GM12878 (cell line): Measurements from ENCODE around the gene CAPZB. TPM values are rescaled to one million over a fixed set of nuclear protein-coding genes. Genes with fewer than 3 reads are reported as not detected.

Source experiments
- BRCA1 ChIP-seq: IDR thresholded peaks from 2 replicates; pipeline ENCODE4 v1.6.1; 2011; ENCODE audit warnings: low read depth, low read length, improper control_type of control experiment
- CHD4 ChIP-seq: fragments of 200-600 bp; sonication (generic); IDR thresholded peaks from 2 replicates; pipeline ENCODE4 v1.6.1; 2016; ENCODE audit warnings: mild to moderate bottlenecking
- CREB1 ChIP-seq: IDR thresholded peaks from 2 replicates; pipeline ENCODE4 v1.6.1; 2012; ENCODE audit warnings: low read depth, mild to moderate bottlenecking, inconsistent platforms
- DPF2 ChIP-seq: fragments of 450-650 bp; IDR thresholded peaks from 2 replicates; pipeline ENCODE4 v1.6.1; 2017; ENCODE audit warnings: mild to moderate bottlenecking
- EED ChIP-seq: sonication (generic); IDR thresholded peaks from 2 replicates; pipeline ENCODE4 v1.6.1; 2016; ENCODE audit warnings: antibody characterized with exemption, low read depth
- EGR1 ChIP-seq, 2 experiments: IDR thresholded peaks; 1 replicate in 1 of 2; 2 replicates in 1 of 2; pipeline ENCODE4 v1.6.1; 2011 to 2012; ENCODE audit warnings: low read depth in 2 of 2, low read length in 2 of 2, borderline replicate concordance in 1 of 2, mild to moderate bottlenecking in 1 of 2, moderate library complexity in 1 of 2
- EP300 ChIP-seq, 2 experiments: fragments of 150-350 bp in 1 of 2; IDR thresholded peaks; 2 replicates each; pipeline ENCODE4 v1.6.1; 2011 to 2012; ENCODE audit warnings: low read depth in 2 of 2, low read length in 2 of 2, borderline replicate concordance in 1 of 2, improper control_type of control experiment in 1 of 2, inconsistent platforms in 1 of 2; ENCODE audit not compliant: control insufficient read depth in 1 of 2
- ESRRA ChIP-seq: IDR thresholded peaks from 2 replicates; pipeline ENCODE4 v1.6.1; 2012; ENCODE audit warnings: mild to moderate bottlenecking, low read length, improper control_type of control experiment
- IKZF2 ChIP-seq, 2 experiments: fragments of 450-650 bp; IDR thresholded peaks; 2 replicates each; pipeline ENCODE4 v1.6.1; 2017; ENCODE audit warnings: mild to moderate bottlenecking in 2 of 2, moderate library complexity in 2 of 2
- IRF5 ChIP-seq: fragments of 450-650 bp; IDR thresholded peaks from 2 replicates; pipeline ENCODE4 v1.6.1; 2017; ENCODE audit warnings: borderline replicate concordance
- JUNB ChIP-seq: IDR thresholded peaks from 2 replicates; pipeline ENCODE4 v1.6.1; 2016; ENCODE audit warnings: antibody characterized with exemption, mild to moderate bottlenecking
- KLF5 ChIP-seq: fragments of 450-650 bp; IDR thresholded peaks from 2 replicates; pipeline ENCODE4 v1.6.1; 2014; ENCODE audit warnings: mild to moderate bottlenecking; ENCODE audit not compliant: partially characterized antibody
- MEF2A ChIP-seq: IDR thresholded peaks from 2 replicates; pipeline ENCODE4 v1.6.1; 2011; ENCODE audit warnings: low read depth, mild to moderate bottlenecking, low read length, moderate library complexity; ENCODE audit not compliant: insufficient read depth
- NBN ChIP-seq: fragments of 450-650 bp; IDR thresholded peaks from 2 replicates; pipeline ENCODE4 v1.6.1; 2016
- NFIC ChIP-seq: IDR thresholded peaks from 2 replicates; pipeline ENCODE4 v1.6.1; 2012; ENCODE audit warnings: low read depth, mild to moderate bottlenecking, inconsistent platforms, low read length, moderate library complexity
- PAX5 ChIP-seq: IDR thresholded peaks from 2 replicates; pipeline ENCODE4 v1.6.1; 2011; ENCODE audit warnings: low read depth, low read length, borderline replicate concordance
- PAX8 ChIP-seq: fragments of 450-650 bp; IDR thresholded peaks from 2 replicates; pipeline ENCODE4 v1.6.1; 2017; ENCODE audit warnings: mild to moderate bottlenecking, moderate library complexity
- POLR2AphosphoS2 ChIP-seq: IDR thresholded peaks from 2 replicates; pipeline ENCODE4 v1.6.1; 2011; ENCODE audit warnings: low read depth, mild to moderate bottlenecking, low read length, improper control_type of control experiment, moderate library complexity
- REST ChIP-seq: IDR thresholded peaks from 2 replicates; pipeline ENCODE4 v1.6.1; 2012; ENCODE audit warnings: mild to moderate bottlenecking, low read depth, low read length
- SREBF1 ChIP-seq: IDR thresholded peaks from 2 replicates; pipeline ENCODE4 v1.6.1; 2012; ENCODE audit warnings: mild to moderate bottlenecking, low read length
- TBL1XR1 ChIP-seq: IDR thresholded peaks from 2 replicates; pipeline ENCODE4 v1.6.1; 2012; ENCODE audit warnings: low read depth, low read length, improper control_type of control experiment
- WRNIP1 ChIP-seq: IDR thresholded peaks from 2 replicates; pipeline ENCODE4 v1.6.1; 2011; ENCODE audit warnings: low read depth, low read length, improper control_type of control experiment, borderline replicate concordance
- ZNF217 ChIP-seq: fragments of 450-650 bp; IDR thresholded peaks from 2 replicates; pipeline ENCODE4 v1.6.1; 2017; ENCODE audit warnings: antibody characterized with exemption, mild to moderate bottlenecking
- ZNF24 ChIP-seq: fragments of 450-650 bp; IDR thresholded peaks from 2 replicates; pipeline ENCODE4 v1.6.1; 2017; ENCODE audit warnings: antibody characterized with exemption, mild to moderate bottlenecking
- ZNF622 ChIP-seq: fragments of 450-650 bp; IDR thresholded peaks from 2 replicates; pipeline ENCODE4 v1.6.1; 2017; ENCODE audit warnings: mild to moderate bottlenecking, inconsistent platforms
- ZSCAN29 ChIP-seq: fragments of 450-650 bp; IDR thresholded peaks from 2 replicates; pipeline ENCODE4 v1.6.1; 2017; ENCODE audit warnings: mild to moderate bottlenecking, moderate library complexity
- ZZZ3 ChIP-seq: IDR thresholded peaks from 2 replicates; pipeline ENCODE4 v1.6.1; 2011; ENCODE audit warnings: low read depth; ENCODE audit not compliant: control insufficient read depth, insufficient read length
- polyA plus RNA-seq, 11 experiments: library from polyadenylated mRNA; depleted of rRNA in 4 of 11; unstranded in 6 of 11; stranded (reverse) in 5 of 11; fragments of >200 nt; fragmentation: Nextera tagmentation in 4 of 11; fragmentation: Illumina TruSeq in 1 of 11; extraction: Ambion mirVana in 4 of 11; extraction: Trizol in 1 of 11; gene quantifications; 1 replicate in 1 of 11; 2 replicates in 10 of 11; pipeline versions ENCODE4 v1.2.1 to v1.2.3, GENCODE V29; 2011 to 2016; ENCODE audit warnings: inconsistent platforms in 2 of 11, missing spikeins in 2 of 11, low read depth in 1 of 11
- total RNA-seq, 4 experiments: library from RNA; depleted of rRNA in 3 of 4; stranded (reverse); fragments of >200 nt in 3 of 4; fragmentation: Illumina TruSeq in 1 of 4; extraction: Trizol in 1 of 4; gene quantifications; 2 replicates each; pipeline versions ENCODE4 v1.2.1 to v1.2.3, GENCODE V29; 2013 to 2021
- TF ChIP-seq, protein P1 (sequence below): IDR thresholded peaks from 2 replicates; pipeline ENCODE4 v1.6.1; 2011; ENCODE audit warnings: low read depth, low read length, improper control_type of control experiment, borderline replicate concordance

The CAPZB gene
- total and polyA plus RNA-seq, 10 of the 15 experiments (the other 5 are each of a cell fraction or from before 2014, with no cell fraction given): 104 to 454 (median 213) TPM

DNA sequence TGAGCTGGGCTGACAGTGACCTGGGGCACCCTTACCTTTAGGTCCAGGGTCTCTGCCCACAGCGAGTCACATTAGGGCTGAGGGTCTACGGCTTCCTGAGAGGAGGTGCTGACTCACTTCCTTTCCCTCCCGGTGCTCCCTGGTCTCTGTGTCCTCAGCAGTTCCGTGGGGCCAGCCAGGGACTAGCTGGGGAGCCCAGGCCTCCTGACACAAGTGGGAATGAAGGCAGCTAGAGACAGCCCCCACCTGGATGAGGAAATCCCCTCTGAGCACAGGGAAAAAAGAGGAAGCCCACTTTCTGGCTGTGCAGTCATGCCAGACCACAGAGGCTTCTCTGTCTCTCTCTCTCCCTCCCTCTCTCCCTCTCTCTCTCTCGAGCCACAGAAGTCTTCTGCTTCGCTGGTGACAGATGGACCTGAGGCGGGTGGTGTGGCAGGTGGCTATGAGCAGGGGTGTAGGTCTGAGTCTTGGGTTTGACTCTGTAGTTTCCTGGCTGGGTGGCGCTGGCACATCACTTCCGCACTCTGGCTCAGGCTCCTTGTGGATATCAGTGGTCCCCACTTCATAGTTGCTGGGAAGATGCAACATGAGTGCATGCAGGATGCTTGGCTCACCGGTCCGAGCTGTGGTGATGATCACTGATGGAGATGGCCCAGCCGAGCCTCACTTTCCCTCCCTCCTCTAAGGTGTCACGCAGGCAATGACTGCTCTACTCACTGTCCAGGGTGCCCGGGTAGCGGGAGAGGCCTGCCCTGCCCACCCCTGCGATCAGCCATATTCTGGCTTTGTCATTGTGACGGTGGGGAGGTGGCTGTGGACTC lies 169.8 kb downstream of the CAPZB start (continued):
- TF ChIP-seq ESRRA (no peak), DPF2 (peak; percentile 80), PAX8 (no peak), KLF5 (no peak), ZNF217 (no peak), EP300 (IDR thresholded peaks at IDR 0.05; ENCODE audit: borderline replicate concordance in 1 of 2, control insufficient read depth in 1 of 2, low read depth in 2 of 2, low read length in 2 of 2) (peak; percentile 16 to 55; a peak in 1 of 4 replicates), POLR2AphosphoS2 (no peak), CREB1 (0 out of 2 replicates have a peak, but pooled peaks have one; percentile 44), EED (peak; percentile 96), TBL1XR1 (no peak), WRNIP1 (no peak), JUNB (peak; percentile 12; the same call in 1 of the 2 replicates), NFIC (peak; percentile 79), ZSCAN29 (no peak), EGR1 (IDR thresholded peaks at IDR 0.05; ENCODE audit: borderline replicate concordance in 1 of 2, low read depth in 2 of 2, low read length in 2 of 2) (peak in 1 of 2 experiments; percentile 42; a peak in 1 of 3 replicates), ZZZ3 (peak; percentile 73), ZNF622 (no peak), NBN (peak; percentile 66), IRF5 (no peak), SREBF1 (no peak), PAX5 (peak; percentile 98), IKZF2 (IDR thresholded peaks at IDR 0.05) (peak; percentile 92 to 93), REST (no peak), BRCA1 (no peak), CHD4 (no peak), MEF2A (0 out of 2 replicates have a peak, but pooled peaks have one; percentile 59), ZNF24 (no peak)
- TF ChIP-seq, protein P1, sequence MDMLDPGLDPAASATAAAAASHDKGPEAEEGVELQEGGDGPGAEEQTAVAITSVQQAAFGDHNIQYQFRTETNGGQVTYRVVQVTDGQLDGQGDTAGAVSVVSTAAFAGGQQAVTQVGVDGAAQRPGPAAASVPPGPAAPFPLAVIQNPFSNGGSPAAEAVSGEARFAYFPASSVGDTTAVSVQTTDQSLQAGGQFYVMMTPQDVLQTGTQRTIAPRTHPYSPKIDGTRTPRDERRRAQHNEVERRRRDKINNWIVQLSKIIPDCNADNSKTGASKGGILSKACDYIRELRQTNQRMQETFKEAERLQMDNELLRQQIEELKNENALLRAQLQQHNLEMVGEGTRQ: no peak
